ENCODE results near the gene TNFAIP2.

DNA sequence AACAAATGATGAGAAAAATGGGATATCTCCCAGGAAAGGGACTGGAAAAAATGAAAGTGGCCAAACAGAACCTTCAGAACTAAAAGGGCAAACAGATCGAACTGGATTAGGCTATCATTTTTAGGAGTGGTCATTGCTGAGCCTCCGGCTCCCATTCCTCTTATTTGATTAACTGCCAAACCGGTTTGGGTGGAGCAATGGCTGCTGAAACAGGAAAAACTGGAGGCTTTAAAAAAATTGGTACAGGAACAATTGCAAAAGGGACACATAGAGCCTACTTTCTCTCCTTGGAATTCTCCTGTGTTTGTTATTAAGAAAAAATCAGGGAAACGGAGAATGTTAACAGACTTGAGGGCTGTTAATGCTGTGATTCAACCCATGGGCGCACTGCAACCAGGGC, 49.7 kb downstream of the TNFAIP2 start:
- TF ChIP-seq, protein P1, sequence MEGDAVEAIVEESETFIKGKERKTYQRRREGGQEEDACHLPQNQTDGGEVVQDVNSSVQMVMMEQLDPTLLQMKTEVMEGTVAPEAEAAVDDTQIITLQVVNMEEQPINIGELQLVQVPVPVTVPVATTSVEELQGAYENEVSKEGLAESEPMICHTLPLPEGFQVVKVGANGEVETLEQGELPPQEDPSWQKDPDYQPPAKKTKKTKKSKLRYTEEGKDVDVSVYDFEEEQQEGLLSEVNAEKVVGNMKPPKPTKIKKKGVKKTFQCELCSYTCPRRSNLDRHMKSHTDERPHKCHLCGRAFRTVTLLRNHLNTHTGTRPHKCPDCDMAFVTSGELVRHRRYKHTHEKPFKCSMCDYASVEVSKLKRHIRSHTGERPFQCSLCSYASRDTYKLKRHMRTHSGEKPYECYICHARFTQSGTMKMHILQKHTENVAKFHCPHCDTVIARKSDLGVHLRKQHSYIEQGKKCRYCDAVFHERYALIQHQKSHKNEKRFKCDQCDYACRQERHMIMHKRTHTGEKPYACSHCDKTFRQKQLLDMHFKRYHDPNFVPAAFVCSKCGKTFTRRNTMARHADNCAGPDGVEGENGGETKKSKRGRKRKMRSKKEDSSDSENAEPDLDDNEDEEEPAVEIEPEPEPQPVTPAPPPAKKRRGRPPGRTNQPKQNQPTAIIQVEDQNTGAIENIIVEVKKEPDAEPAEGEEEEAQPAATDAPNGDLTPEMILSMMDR (IDR thresholded peaks at IDR 0.05), result no peak
- TF ChIP-seq POLR2A (IDR thresholded peaks at IDR 0.05), result no peak
